OCI-LY7 (cell line): ENCODE data around the gene TNXB.

Experiments used
- EZH2phosphoT487 ChIP-seq: fragments of 200-600 bp; sonication (generic); IDR thresholded peaks from 2 replicates; pipeline ENCODE4 v1.6.1; 2018; ENCODE audit warnings: low read depth, borderline replicate concordance, mild to moderate bottlenecking, mixed run types, antibody characterized with exemption, low read length, moderate library complexity, mixed read lengths
- TF ChIP-seq, protein P1 (sequence below): fragments of 200-600 bp; sonication (generic); conservative IDR thresholded peaks from 2 replicates; pipeline ENCODE4 v1.5.1; 2014; ENCODE audit warnings: mild to moderate bottlenecking, antibody characterized with exemption, low read length, moderate library complexity, mixed read lengths

DNA sequence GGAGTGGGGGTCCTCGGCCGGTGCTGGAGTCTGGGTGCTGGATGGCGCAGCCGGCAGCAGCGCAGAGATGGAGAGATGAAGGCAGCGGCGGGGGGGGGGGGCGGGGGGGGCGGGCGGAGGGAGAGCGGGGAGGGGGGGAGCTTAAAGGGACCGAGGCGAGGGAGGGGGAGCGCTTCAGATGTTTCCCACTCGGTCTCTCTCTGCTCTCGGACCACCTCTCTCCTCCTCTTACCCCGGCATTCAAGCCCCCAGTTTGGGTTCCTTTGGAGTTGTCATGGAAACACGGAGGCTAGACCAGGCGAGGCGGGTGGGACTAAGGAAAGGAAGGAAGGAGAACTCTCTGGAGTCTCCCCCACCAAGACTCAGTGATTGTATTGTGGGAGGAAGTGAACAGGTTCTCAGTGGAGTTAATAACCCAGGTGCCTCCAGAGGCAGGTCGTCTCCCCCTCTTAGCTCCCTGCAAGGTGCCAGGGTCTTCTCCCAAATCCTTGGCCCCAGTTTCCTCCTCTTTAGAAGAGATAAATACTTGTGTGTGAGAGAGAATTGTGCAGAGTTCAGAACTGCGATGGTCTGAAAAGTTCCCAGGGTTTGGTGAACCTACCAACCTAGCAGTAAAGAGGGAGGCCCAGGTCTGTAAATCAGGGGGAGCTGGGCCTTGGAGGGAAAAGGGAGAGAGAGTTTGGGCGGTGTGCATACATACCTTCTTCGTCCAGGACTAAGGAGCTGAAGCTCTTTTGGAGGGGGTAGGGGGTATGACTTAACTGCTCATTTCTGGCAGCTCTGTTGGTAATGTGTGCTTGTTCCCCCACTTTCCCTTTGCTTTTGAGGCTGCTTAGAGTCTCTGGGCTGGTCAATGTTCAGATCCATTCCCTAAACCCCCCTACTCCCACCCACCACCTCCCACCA lies 43.0 kb upstream of the TNXB start, which contains the start of gene PRRT1:
- TF ChIP-seq, protein P1, sequence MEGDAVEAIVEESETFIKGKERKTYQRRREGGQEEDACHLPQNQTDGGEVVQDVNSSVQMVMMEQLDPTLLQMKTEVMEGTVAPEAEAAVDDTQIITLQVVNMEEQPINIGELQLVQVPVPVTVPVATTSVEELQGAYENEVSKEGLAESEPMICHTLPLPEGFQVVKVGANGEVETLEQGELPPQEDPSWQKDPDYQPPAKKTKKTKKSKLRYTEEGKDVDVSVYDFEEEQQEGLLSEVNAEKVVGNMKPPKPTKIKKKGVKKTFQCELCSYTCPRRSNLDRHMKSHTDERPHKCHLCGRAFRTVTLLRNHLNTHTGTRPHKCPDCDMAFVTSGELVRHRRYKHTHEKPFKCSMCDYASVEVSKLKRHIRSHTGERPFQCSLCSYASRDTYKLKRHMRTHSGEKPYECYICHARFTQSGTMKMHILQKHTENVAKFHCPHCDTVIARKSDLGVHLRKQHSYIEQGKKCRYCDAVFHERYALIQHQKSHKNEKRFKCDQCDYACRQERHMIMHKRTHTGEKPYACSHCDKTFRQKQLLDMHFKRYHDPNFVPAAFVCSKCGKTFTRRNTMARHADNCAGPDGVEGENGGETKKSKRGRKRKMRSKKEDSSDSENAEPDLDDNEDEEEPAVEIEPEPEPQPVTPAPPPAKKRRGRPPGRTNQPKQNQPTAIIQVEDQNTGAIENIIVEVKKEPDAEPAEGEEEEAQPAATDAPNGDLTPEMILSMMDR = no peak
- no peak for TF ChIP-seq EZH2phosphoT487
